OCI-LY1 (cell line): ENCODE measurements around the gene CADM4.

Experiments used
- CTCF ChIP-seq: fragments of 200-600 bp; sonication (generic), shearing (Covaris generic); IDR thresholded peaks from 2 replicates; pipeline ENCODE4 v1.5.1; 2017; ENCODE audit warnings: mild to moderate bottlenecking, antibody characterized with exemption, low read length, moderate library complexity, mixed read lengths
- EZH2 ChIP-seq: fragments of 200-600 bp; sonication (generic), shearing (Covaris generic); IDR thresholded peaks from 2 replicates; pipeline ENCODE4 v1.8.0; 2017; ENCODE audit warnings: borderline replicate concordance, mixed run types, mild to moderate bottlenecking, antibody characterized with exemption, low read length, moderate library complexity, mixed read lengths

- TF ChIP-seq CTCF (no peak), EZH2 (no peak)
Observed at GRCh38 chr19:43667876-43668405, 28.3 kb upstream of the CADM4 start.
